HCT116 (cell line): ENCODE measurements around the gene PCDH9. TPM values are rescaled to one million over a fixed set of nuclear protein-coding genes. Genes with fewer than 3 reads are reported as not detected.

Experiments
- ATAC-seq: fragments of 200-7000 bp; cut with Tn5 transposase; 2 replicates; pipeline ENCODE4 v1.9.1; 2020; ENCODE audit warnings: mild to moderate bottlenecking, moderate library complexity
- BruUV-seq: library from RNA; stranded (reverse); fragments of 400-500 nt; replicated peaks from 2 replicates; lab custom pipeline; 2021; lab: Mats Ljungman, UMichigan
- CTCF ChIA-PET: fragments of 300-600 bp; sonication (Branson Sonifier 250); formaldehyde crosslinking; loops from one replicate; lab custom pipeline; 2021; ENCODE audit warnings: antibody characterized with exemption; lab: Charles Lee
- POLR2A ChIA-PET: fragments of 300-600, 350-600 bp; sonication (Branson Sonifier 250); formaldehyde crosslinking; loops from one replicate; lab custom pipeline; 2021; ENCODE audit warnings: antibody characterized with exemption; lab: Charles Lee
- RAD21 ChIA-PET, 2 experiments: fragments of 300-600 bp; sonication (Branson Sonifier 250); formaldehyde crosslinking; loops; one replicate each; lab custom pipeline; 2023; ENCODE audit warnings: low total read pairs in 2 of 2; ENCODE audit not compliant: uncharacterized antibody in 2 of 2, unreplicated experiment in 2 of 2, low non-redundant PET in 1 of 2; lab: Charles Lee
- DNase-seq: peaks from one replicate; pipeline ENCODE4 v3.0.0-alpha.2; 2010; ENCODE audit warnings: low read depth, low spot score
- H2AFZ ChIP-seq: fragments of 200-600 bp; shearing (Covaris generic), sonication (generic); 2 replicates; pipeline ENCODE4 v1.6.1; 2017; ENCODE audit warnings: low read depth, mixed run types, mixed read lengths, antibody characterized with exemption, low read length; ENCODE audit not compliant: poor library complexity, severe bottlenecking
- H3K27ac ChIP-seq: 2 replicates; pipeline ENCODE4 v1.5.1; 2012; ENCODE audit warnings: low read depth, low read length
- H3K27me3 ChIP-seq: fragments of 200-600 bp; sonication (generic); 2 replicates; pipeline ENCODE4 v1.6.1; 2016; ENCODE audit warnings: mixed run types, low read length, mixed read lengths; ENCODE audit not compliant: insufficient read depth
- H3K36me3 ChIP-seq, 2 experiments: fragments of 200-500 bp in 1 of 2; fragments of 200-600 bp in 1 of 2; sonication (Bioruptor generic) in 1 of 2; sonication (generic) in 1 of 2; 2 replicates each; pipeline versions ENCODE4 v1.5.1 to v1.6.1; 2014 to 2016; ENCODE audit warnings: low read length in 2 of 2, inconsistent platforms in 1 of 2, mixed read lengths in 1 of 2, mixed run types in 1 of 2; ENCODE audit not compliant: insufficient read depth in 2 of 2, control insufficient read depth in 1 of 2
- H3K4me1 ChIP-seq, 2 experiments: fragments of 200-600 bp in 1 of 2; sonication (generic) in 1 of 2; 2 replicates each; pipeline versions ENCODE4 v1.5.1 to v1.6.1; 2012 to 2017; ENCODE audit warnings: low read length in 2 of 2, inconsistent platforms in 1 of 2, mild to moderate bottlenecking in 1 of 2, mixed read lengths in 1 of 2, mixed run types in 1 of 2, moderate library complexity in 1 of 2; ENCODE audit not compliant: insufficient read depth in 2 of 2, control insufficient read depth in 1 of 2
- H3K4me2 ChIP-seq: fragments of 200-600 bp; sonication (generic); 2 replicates; pipeline ENCODE4 v1.6.1; 2017; ENCODE audit warnings: mixed run types, low read length, mixed read lengths
- H3K4me3 ChIP-seq, 2 experiments: fragments of 200-600 bp in 1 of 2; sonication (generic) in 1 of 2; replicated peaks in 1 of 2; 2 replicates each; pipeline ENCODE4 v1.5.1; 2011 to 2016; ENCODE audit warnings: low read length in 2 of 2, control low read depth in 1 of 2, low read depth in 1 of 2, mild to moderate bottlenecking in 1 of 2, mixed read lengths in 1 of 2, mixed run types in 1 of 2
- H3K79me2 ChIP-seq: fragments of 200-600 bp; sonication (generic); 2 replicates; pipeline ENCODE4 v1.6.1; 2017; ENCODE audit warnings: mild to moderate bottlenecking, mixed run types, low read length, moderate library complexity, mixed read lengths; ENCODE audit not compliant: insufficient read depth
- H3K9ac ChIP-seq: fragments of 200-600 bp; sonication (generic); 2 replicates; pipeline ENCODE4 v1.6.1; 2016; ENCODE audit warnings: low read length, mixed read lengths
- H3K9me2 ChIP-seq: fragments of 200-600 bp; sonication (generic), shearing (Covaris generic); 2 replicates; pipeline ENCODE4 v1.6.1; 2017; ENCODE audit warnings: mixed run types, mild to moderate bottlenecking, moderate library complexity; ENCODE audit not compliant: insufficient read depth
- H3K9me3 ChIP-seq, 2 experiments: fragments of 200-500 bp in 1 of 2; fragments of 200-600 bp in 1 of 2; sonication (Bioruptor generic) in 1 of 2; sonication (generic) in 1 of 2; 2 replicates each; pipeline ENCODE4 v1.6.1; 2014 to 2017; ENCODE audit warnings: low read length in 2 of 2, mixed read lengths in 2 of 2, inconsistent platforms in 1 of 2, low read depth in 1 of 2, mild to moderate bottlenecking in 1 of 2, mixed run types in 1 of 2, moderate library complexity in 1 of 2; ENCODE audit not compliant: control insufficient read depth in 1 of 2, insufficient read depth in 1 of 2
- H4K20me1 ChIP-seq: fragments of 200-600 bp; sonication (generic), shearing (Covaris generic); 2 replicates; pipeline ENCODE4 v1.6.1; 2017; ENCODE audit warnings: mixed run types, mild to moderate bottlenecking, moderate library complexity; ENCODE audit not compliant: insufficient read depth
- CBX3 ChIP-seq: IDR thresholded peaks from 2 replicates; pipeline ENCODE4 v1.6.1; 2012; ENCODE audit warnings: low read depth
- EGR1 ChIP-seq: IDR thresholded peaks from 2 replicates; pipeline ENCODE4 v1.6.1; 2012; ENCODE audit warnings: low read depth
- EZH2 ChIP-seq: fragments of 200-600 bp; sonication (generic); IDR thresholded peaks from 2 replicates; pipeline ENCODE4 v1.6.1; 2017; ENCODE audit warnings: antibody characterized with exemption, mixed run types
- EZH2phosphoT487 ChIP-seq: fragments of 200-600 bp; IDR thresholded peaks from 2 replicates; pipeline ENCODE4 v1.6.1; 2018; ENCODE audit warnings: antibody characterized with exemption, borderline replicate concordance
- FOSL1 ChIP-seq: IDR thresholded peaks from 2 replicates; pipeline ENCODE4 v1.6.1; 2012; ENCODE audit warnings: low read depth
- JUND ChIP-seq: IDR thresholded peaks from 2 replicates; pipeline ENCODE4 v1.6.1; 2012
- RAD21 ChIP-seq: IDR thresholded peaks from 2 replicates; pipeline ENCODE4 v1.6.1; 2012; ENCODE audit warnings: low read depth, mild to moderate bottlenecking
- SRF ChIP-seq: IDR thresholded peaks from 2 replicates; pipeline ENCODE4 v1.6.1; 2012; ENCODE audit warnings: low read depth
- YY1 ChIP-seq: IDR thresholded peaks from 2 replicates; pipeline ENCODE4 v1.6.1; 2011; ENCODE audit warnings: low read length, low read depth, moderate library complexity, mild to moderate bottlenecking; ENCODE audit not compliant: insufficient replicate concordance; ENCODE audit errors: extremely low read depth
- ZFX ChIP-seq: fragments of 450-650 bp; IDR thresholded peaks from 2 replicates; pipeline ENCODE4 v1.6.1; 2017
- intact Hi-C: fragments of 100-400 bp; cut with micrococcal nuclease; formaldehyde crosslinking; loops from 2 replicates; pipeline ENCODE4 v1.10.0; 2022
- total RNA-seq: library from RNA; stranded (reverse); gene quantifications from one replicate; pipeline ENCODE4 v1.2.1, GENCODE V29; 2021; ENCODE audit not compliant: unreplicated experiment
- TF ChIP-seq, protein P1 (sequence below): IDR thresholded peaks from 2 replicates; pipeline ENCODE4 v1.6.1; 2012; ENCODE audit warnings: low read depth
- TF ChIP-seq, protein P2 (sequence below), 3 experiments: fragments of 200-600 bp in 1 of 3; sonication (generic) in 1 of 3; IDR thresholded peaks in 2 of 3; conservative IDR thresholded peaks in 1 of 3; 2 replicates each; pipeline ENCODE4 v1.5.1; 2012 to 2017; ENCODE audit warnings: low read depth in 2 of 3, low read length in 2 of 3, antibody characterized with exemption in 1 of 3, borderline replicate concordance in 1 of 3, control low read depth in 1 of 3, mild to moderate bottlenecking in 1 of 3, mixed read lengths in 1 of 3, mixed run types in 1 of 3, moderate library complexity in 1 of 3; ENCODE audit not compliant: insufficient read depth in 1 of 3

The PCDH9 gene
- total RNA-seq, 1 experiment from 2014 or later = 0.02 TPM

DNA sequence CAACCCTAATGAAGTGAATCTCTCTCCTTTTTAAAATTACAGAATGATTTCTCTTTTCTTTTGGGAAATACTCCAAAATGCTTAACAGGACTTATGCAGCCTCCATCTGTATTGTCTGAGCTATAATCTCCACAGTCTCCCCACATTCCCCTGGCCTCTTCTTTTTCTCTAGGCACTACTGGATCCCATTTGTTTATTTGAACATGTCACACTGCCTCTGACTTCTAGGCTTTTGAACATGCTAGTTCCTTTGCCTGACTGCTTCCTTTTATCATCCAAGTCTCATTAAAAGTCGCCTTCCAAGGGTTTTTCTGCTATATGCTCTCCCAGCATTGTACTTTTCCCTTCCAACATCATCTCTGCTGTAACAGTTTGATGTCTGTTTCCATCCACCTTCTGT is 548.7 kb downstream of the PCDH9 start:
- RAD21 ChIA-PET = no interaction called here
- Histone ChIP-seq H3K79me2 (no peaks in the 10 kb centered on the region), H3K9ac (no peak overlapping the region), H3K9me3 (peaks cover 3 to 4% of the 10 kb centered on the region in 2 experiments; a peak in 1 of 4 replicates), H3K4me1 (no peaks in the 10 kb centered on the region), H3K27ac (no peak overlapping the region), H3K9me2 (no peaks in the 10 kb centered on the region), H3K4me3 (no peak overlapping the region), H3K36me3 (no peaks in the 10 kb centered on the region), H3K4me2 (no peak overlapping the region), H4K20me1 (no peaks in the 10 kb centered on the region), H3K27me3 (no peaks in the 10 kb centered on the region), H2AFZ (no peak overlapping the region)
- POLR2A ChIA-PET = no interaction called here
- TF ChIP-seq JUND (no peak), EGR1 (no peak), FOSL1 (no peak), SRF (no peak), RAD21 (no peak), EZH2 (no peak), EZH2phosphoT487 (no peak), CBX3 (no peak), ZFX (no peak), YY1 (no peak)
- TF ChIP-seq, protein P1, sequence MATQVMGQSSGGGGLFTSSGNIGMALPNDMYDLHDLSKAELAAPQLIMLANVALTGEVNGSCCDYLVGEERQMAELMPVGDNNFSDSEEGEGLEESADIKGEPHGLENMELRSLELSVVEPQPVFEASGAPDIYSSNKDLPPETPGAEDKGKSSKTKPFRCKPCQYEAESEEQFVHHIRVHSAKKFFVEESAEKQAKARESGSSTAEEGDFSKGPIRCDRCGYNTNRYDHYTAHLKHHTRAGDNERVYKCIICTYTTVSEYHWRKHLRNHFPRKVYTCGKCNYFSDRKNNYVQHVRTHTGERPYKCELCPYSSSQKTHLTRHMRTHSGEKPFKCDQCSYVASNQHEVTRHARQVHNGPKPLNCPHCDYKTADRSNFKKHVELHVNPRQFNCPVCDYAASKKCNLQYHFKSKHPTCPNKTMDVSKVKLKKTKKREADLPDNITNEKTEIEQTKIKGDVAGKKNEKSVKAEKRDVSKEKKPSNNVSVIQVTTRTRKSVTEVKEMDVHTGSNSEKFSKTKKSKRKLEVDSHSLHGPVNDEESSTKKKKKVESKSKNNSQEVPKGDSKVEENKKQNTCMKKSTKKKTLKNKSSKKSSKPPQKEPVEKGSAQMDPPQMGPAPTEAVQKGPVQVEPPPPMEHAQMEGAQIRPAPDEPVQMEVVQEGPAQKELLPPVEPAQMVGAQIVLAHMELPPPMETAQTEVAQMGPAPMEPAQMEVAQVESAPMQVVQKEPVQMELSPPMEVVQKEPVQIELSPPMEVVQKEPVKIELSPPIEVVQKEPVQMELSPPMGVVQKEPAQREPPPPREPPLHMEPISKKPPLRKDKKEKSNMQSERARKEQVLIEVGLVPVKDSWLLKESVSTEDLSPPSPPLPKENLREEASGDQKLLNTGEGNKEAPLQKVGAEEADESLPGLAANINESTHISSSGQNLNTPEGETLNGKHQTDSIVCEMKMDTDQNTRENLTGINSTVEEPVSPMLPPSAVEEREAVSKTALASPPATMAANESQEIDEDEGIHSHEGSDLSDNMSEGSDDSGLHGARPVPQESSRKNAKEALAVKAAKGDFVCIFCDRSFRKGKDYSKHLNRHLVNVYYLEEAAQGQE = no peak
- TF ChIP-seq, protein P2, sequence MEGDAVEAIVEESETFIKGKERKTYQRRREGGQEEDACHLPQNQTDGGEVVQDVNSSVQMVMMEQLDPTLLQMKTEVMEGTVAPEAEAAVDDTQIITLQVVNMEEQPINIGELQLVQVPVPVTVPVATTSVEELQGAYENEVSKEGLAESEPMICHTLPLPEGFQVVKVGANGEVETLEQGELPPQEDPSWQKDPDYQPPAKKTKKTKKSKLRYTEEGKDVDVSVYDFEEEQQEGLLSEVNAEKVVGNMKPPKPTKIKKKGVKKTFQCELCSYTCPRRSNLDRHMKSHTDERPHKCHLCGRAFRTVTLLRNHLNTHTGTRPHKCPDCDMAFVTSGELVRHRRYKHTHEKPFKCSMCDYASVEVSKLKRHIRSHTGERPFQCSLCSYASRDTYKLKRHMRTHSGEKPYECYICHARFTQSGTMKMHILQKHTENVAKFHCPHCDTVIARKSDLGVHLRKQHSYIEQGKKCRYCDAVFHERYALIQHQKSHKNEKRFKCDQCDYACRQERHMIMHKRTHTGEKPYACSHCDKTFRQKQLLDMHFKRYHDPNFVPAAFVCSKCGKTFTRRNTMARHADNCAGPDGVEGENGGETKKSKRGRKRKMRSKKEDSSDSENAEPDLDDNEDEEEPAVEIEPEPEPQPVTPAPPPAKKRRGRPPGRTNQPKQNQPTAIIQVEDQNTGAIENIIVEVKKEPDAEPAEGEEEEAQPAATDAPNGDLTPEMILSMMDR (IDR thresholded peaks at IDR 0.05 in 2 of 3, conservative IDR thresholded peaks at IDR 0.05 in 1 of 3; ENCODE audit: borderline replicate concordance in 1 of 3, insufficient read depth in 1 of 3, low read depth in 2 of 3, low read length in 2 of 3) = no peak
- DNase-seq = no peak
- intact Hi-C loops = no loop called here
- ATAC-seq = no peak
- BruUV-seq = no TSS peak
- CTCF ChIA-PET = no interaction called here
